ENCODE data around the gene MKNK1. TPM values are rescaled to one million over a fixed set of nuclear protein-coding genes. Genes with fewer than 3 reads are reported as not detected.

The MKNK1 gene
- total and polyA plus RNA-seq, 2 donors (not counting 1 experiment from before 2014, with no cell fraction given): 51.0 to 73.0 TPM

DNA sequence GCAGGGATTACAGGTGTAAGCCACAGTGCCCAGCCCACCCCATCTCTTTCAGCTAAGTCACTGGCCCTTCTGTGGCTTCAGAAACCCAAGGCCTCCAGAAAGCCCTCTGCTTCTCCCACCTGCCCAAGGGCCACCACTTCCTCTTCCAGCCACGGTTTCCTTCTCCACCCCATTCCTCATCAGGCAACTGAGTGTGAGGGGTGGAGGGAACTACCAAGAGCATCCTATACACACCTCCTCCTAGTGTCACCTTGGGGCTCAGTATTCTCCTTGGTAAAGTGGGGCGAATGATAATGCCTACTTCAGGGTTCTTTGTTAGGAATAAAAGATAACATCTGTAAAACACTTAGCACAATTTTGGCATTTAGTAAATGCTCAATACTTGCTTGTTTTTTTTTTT is 82.7 kb downstream of the MKNK1 start:
- Histone ChIP-seq H2AFZ (ENCODE audit: insufficient read depth, low read depth, low read length, poor library complexity, severe bottlenecking) (no peak overlapping the region), H3K9me3 (ENCODE audit: control extremely low read depth in 1 of 3, control insufficient read depth in 2 of 3, insufficient read depth in 1 of 3, low read length in 2 of 3) (no peaks in the 10 kb centered on the region), H3K36me3 (replicated peaks in 1 of 2; ENCODE audit: control extremely low read depth in 1 of 2, control insufficient read depth in 1 of 2, extremely low read depth in 1 of 2, insufficient read depth in 2 of 2, low read length in 1 of 2) (no peaks in the 10 kb centered on the region), H4K20me1 (ENCODE audit: control insufficient read depth, insufficient read depth, low read length, poor library complexity, severe bottlenecking) (no peaks in the 10 kb centered on the region), H3K27me3 (replicated peaks in 1 of 4; ENCODE audit: control extremely low read depth in 1 of 4, control insufficient read depth in 3 of 4, insufficient read depth in 4 of 4, low read length in 3 of 4) (peaks cover 0 to 11% (median 0%) of the 10 kb centered on the region in 4 experiments), H3K9ac (ENCODE audit: low read length) (no peak overlapping the region), H3K27ac (ENCODE audit: low read length in 2 of 2) (no peak overlapping the region), H3K4me3 (ENCODE audit: control extremely low read depth in 1 of 5, extremely low read depth in 1 of 5, insufficient read depth in 1 of 5, low read depth in 2 of 5, low read length in 4 of 5) (no peak overlapping the region), H3K4me2 (replicated peaks; ENCODE audit: low read depth, low read length, poor library complexity, severe bottlenecking) (no peak overlapping the region), H3K79me2 (ENCODE audit: control insufficient read depth, insufficient read depth, low read length) (no peaks in the 10 kb centered on the region), H3K4me1 (ENCODE audit: control insufficient read depth in 2 of 2, insufficient read depth in 2 of 2, low read length in 2 of 2) (no peaks in the 10 kb centered on the region)
- no peak for DNase-seq
- intact Hi-C loops (cut with micrococcal nuclease): no loop called here
- H3K4me1 Mint-ChIP-seq: no peaks in the 10 kb centered on the region
- peaks cover 43% of the 10 kb centered on the region for H3K27me3 Mint-ChIP-seq
- POLR2A ChIA-PET: no interaction called here
- no peaks in the 10 kb centered on the region for H3K9me3 Mint-ChIP-seq (ENCODE audit: insufficient read depth)
- CTCF ChIA-PET: no interaction called here
- H3K27ac Mint-ChIP-seq: no peak overlapping the region
- no peak for TF ChIP-seq EZH2 (IDR thresholded peaks at IDR 0.05; ENCODE audit: borderline replicate concordance, insufficient read depth, low read depth, low read length, poor library complexity, severe bottlenecking)
- TF ChIP-seq, protein P1, sequence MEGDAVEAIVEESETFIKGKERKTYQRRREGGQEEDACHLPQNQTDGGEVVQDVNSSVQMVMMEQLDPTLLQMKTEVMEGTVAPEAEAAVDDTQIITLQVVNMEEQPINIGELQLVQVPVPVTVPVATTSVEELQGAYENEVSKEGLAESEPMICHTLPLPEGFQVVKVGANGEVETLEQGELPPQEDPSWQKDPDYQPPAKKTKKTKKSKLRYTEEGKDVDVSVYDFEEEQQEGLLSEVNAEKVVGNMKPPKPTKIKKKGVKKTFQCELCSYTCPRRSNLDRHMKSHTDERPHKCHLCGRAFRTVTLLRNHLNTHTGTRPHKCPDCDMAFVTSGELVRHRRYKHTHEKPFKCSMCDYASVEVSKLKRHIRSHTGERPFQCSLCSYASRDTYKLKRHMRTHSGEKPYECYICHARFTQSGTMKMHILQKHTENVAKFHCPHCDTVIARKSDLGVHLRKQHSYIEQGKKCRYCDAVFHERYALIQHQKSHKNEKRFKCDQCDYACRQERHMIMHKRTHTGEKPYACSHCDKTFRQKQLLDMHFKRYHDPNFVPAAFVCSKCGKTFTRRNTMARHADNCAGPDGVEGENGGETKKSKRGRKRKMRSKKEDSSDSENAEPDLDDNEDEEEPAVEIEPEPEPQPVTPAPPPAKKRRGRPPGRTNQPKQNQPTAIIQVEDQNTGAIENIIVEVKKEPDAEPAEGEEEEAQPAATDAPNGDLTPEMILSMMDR (IDR thresholded peaks at IDR 0.05): no peak
- no peak overlapping the region for H3K4me3 Mint-ChIP-seq
- ATAC-seq (ENCODE audit: low read depth): no peak
- WGBS (ENCODE audit: insufficient coverage): no CpG with 5 or more reads among the region's 2 CpGs

DNA sequence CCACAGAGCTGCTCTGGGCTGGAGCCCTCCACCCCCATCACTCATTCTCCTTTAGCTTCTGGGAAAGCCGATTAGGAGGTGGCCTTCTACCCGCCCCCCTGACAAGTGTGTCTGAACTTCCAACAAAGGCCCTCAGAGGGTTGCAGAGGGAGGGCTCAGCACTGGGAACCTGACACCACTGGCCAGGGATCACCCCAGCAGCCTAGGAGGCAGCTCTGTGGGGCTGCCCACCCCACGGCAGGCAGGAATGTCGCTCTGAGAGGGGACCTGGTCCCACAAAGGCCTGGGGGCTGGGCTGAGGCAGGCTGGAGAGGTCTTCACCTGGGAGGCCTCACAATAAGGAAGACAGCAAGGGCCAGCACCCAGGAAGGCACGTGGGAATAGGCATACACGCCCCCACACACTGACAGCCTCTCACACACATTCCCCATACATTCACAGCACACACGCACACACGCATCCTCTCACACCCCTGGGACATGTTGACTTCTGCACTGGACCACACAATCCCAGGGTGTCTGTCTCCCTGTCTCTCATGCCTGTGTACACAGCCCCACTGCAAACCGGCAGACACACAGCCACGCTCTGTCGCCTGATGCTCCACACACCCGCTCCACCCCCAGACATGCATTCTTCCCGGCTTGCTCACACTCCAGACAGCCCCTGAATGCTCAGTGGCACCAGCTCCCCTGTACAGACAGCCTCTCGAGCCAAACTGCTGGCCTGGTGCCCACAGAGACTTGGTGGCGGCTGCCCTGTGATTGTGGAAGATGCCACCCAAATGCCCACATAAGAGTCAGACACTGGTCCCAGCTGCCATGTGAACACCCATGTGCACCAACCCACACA is 83.8 kb downstream of the MKNK1 start:
- Histone ChIP-seq H3K9ac (ENCODE audit: low read length) (no peak overlapping the region), H3K4me3 (ENCODE audit: control extremely low read depth in 1 of 5, extremely low read depth in 1 of 5, insufficient read depth in 1 of 5, low read depth in 2 of 5, low read length in 4 of 5) (no peak overlapping the region), H4K20me1 (ENCODE audit: control insufficient read depth, insufficient read depth, low read length, poor library complexity, severe bottlenecking) (no peaks in the 10 kb centered on the region), H2AFZ (ENCODE audit: insufficient read depth, low read depth, low read length, poor library complexity, severe bottlenecking) (no peak overlapping the region), H3K4me2 (replicated peaks; ENCODE audit: low read depth, low read length, poor library complexity, severe bottlenecking) (no peak overlapping the region), H3K9me3 (ENCODE audit: control extremely low read depth in 1 of 3, control insufficient read depth in 2 of 3, insufficient read depth in 1 of 3, low read length in 2 of 3) (no peaks in the 10 kb centered on the region), H3K79me2 (ENCODE audit: control insufficient read depth, insufficient read depth, low read length) (no peaks in the 10 kb centered on the region), H3K27me3 (replicated peaks in 1 of 4; ENCODE audit: control extremely low read depth in 1 of 4, control insufficient read depth in 3 of 4, insufficient read depth in 4 of 4, low read length in 3 of 4) (peaks cover 0 to 4% (median 0%) of the 10 kb centered on the region in 4 experiments), H3K4me1 (ENCODE audit: control insufficient read depth in 2 of 2, insufficient read depth in 2 of 2, low read length in 2 of 2) (no peaks in the 10 kb centered on the region), H3K36me3 (replicated peaks in 1 of 2; ENCODE audit: control extremely low read depth in 1 of 2, control insufficient read depth in 1 of 2, extremely low read depth in 1 of 2, insufficient read depth in 2 of 2, low read length in 1 of 2) (no peaks in the 10 kb centered on the region), H3K27ac (ENCODE audit: low read length in 2 of 2) (no peak overlapping the region)
- intact Hi-C loops (cut with micrococcal nuclease): no loop called here
- POLR2A ChIA-PET: no interaction called here
- WGBS (ENCODE audit: insufficient coverage): 91% methylated on average over 14 of the region's 15 CpGs
- no peaks in the 10 kb centered on the region for H3K4me1 Mint-ChIP-seq
- CTCF ChIA-PET: no interaction called here
- DNase-seq: no peak
- no peak overlapping the region for H3K4me3 Mint-ChIP-seq
- no peak for ATAC-seq (ENCODE audit: low read depth)
- peaks cover 44% of the 10 kb centered on the region for H3K27me3 Mint-ChIP-seq
- no peaks in the 10 kb centered on the region for H3K9me3 Mint-ChIP-seq (ENCODE audit: insufficient read depth)
- H3K27ac Mint-ChIP-seq: no peak overlapping the region
- TF ChIP-seq, protein P1 (IDR thresholded peaks at IDR 0.05): no peak
